Endothelial cell of umbilical vein (primary cell): ENCODE results near the gene STRN3. TPM values are rescaled to one million over a fixed set of nuclear protein-coding genes. Genes with fewer than 3 reads are reported as not detected.
"Not testable (repeated sequence)": the region's sequence is repeated elsewhere in the genome, so short reads cannot be mapped to it uniquely, and the experiment has no call there.

Experiments
- BruUV-seq: library from RNA; stranded (reverse); fragments of 400-500 nt; replicated peaks from 2 replicates; lab custom pipeline; 2021; lab: Mats Ljungman, UMichigan
- CTCF ChIA-PET: fragments of 300-600, 350-600 bp; sonication (Branson Sonifier 250); formaldehyde crosslinking; loops from one replicate; lab custom pipeline; 2021; ENCODE audit warnings: antibody characterized with exemption, inconsistent platforms; lab: Charles Lee
- POLR2A ChIA-PET: fragments of 300-600, 350-600 bp; sonication (Branson Sonifier 250); formaldehyde crosslinking; loops from one replicate; lab custom pipeline; 2021; ENCODE audit warnings: antibody characterized with exemption, inconsistent platforms; lab: Charles Lee
- DNase-seq: peaks from one replicate; pipeline ENCODE4 v3.0.0-alpha.2; 2011; ENCODE audit warnings: low read depth, low spot score
- FAIRE-seq: peaks from 2 replicates; lab custom pipeline; 2011; peaks lifted over from hg19 to GRCh38; lab: Jason Lieb, UNC
- H2AFZ ChIP-seq: 2 replicates; pipeline ENCODE4 v1.6.0; 2012; ENCODE audit warnings: low read depth, low read length, control low read depth, inconsistent platforms
- H3K27ac ChIP-seq: 2 replicates; pipeline ENCODE4 v1.5.1; 2011; ENCODE audit warnings: low read depth, mild to moderate bottlenecking, control low read depth, low read length, moderate library complexity; ENCODE audit not compliant: insufficient read depth
- H3K27me3 ChIP-seq, 2 experiments: 2 replicates each; pipeline versions ENCODE4 v1.6.0 to v1.6.1; 2011; ENCODE audit warnings: low read length in 2 of 2, mixed read lengths in 1 of 2; ENCODE audit not compliant: control insufficient read depth in 2 of 2, insufficient read depth in 2 of 2
- H3K36me3 ChIP-seq, 2 experiments: 2 replicates in 1 of 2; 3 replicates in 1 of 2; pipeline ENCODE4 v1.5.1; 2011; ENCODE audit warnings: low read length in 2 of 2, mild to moderate bottlenecking in 1 of 2, moderate library complexity in 1 of 2; ENCODE audit not compliant: control insufficient read depth in 2 of 2, insufficient read depth in 2 of 2; ENCODE audit errors: extremely low read depth in 1 of 2
- H3K4me1 ChIP-seq: 3 replicates; pipeline ENCODE4 v1.5.1; 2011; ENCODE audit warnings: mild to moderate bottlenecking, low read length; ENCODE audit not compliant: control insufficient read depth, insufficient read depth; ENCODE audit errors: extremely low read depth
- H3K4me2 ChIP-seq: 2 replicates; pipeline ENCODE4 v1.6.1; 2011; ENCODE audit warnings: low read length, control low read depth, mixed read lengths; ENCODE audit not compliant: insufficient read depth
- H3K4me3 ChIP-seq, 3 experiments: fragments of 200-600 bp in 1 of 3; sonication (generic), shearing (Covaris generic) in 1 of 3; replicated peaks in 1 of 3; 2 replicates each; pipeline ENCODE4 v1.5.1; 2011 to 2016; ENCODE audit warnings: control low read depth in 3 of 3, low read length in 3 of 3, mild to moderate bottlenecking in 2 of 3, inconsistent platforms in 1 of 3, low read depth in 1 of 3, moderate library complexity in 1 of 3; ENCODE audit not compliant: insufficient read depth in 1 of 3
- H3K79me2 ChIP-seq: 2 replicates; pipeline ENCODE4 v1.6.0; 2012; ENCODE audit warnings: low read length, inconsistent platforms; ENCODE audit not compliant: control insufficient read depth, insufficient read depth
- H3K9ac ChIP-seq: replicated peaks from 2 replicates; pipeline ENCODE3; 2011; ENCODE audit warnings: low read length, control low read depth; ENCODE audit not compliant: insufficient read depth; ENCODE audit errors: extremely low read depth
- H3K9me1 ChIP-seq: replicated peaks from 3 replicates; pipeline ENCODE4 v1.6.0; 2011; ENCODE audit warnings: mild to moderate bottlenecking, low read length; ENCODE audit not compliant: control insufficient read depth, insufficient read depth; ENCODE audit errors: extremely low read depth
- H3K9me3 ChIP-seq: replicated peaks from 2 replicates; pipeline ENCODE4 v1.5.1; 2012; ENCODE audit warnings: low read length, inconsistent platforms; ENCODE audit not compliant: control insufficient read depth, insufficient read depth
- H4K20me1 ChIP-seq: replicated peaks from 2 replicates; pipeline ENCODE3; 2011; ENCODE audit warnings: mild to moderate bottlenecking, low read length; ENCODE audit not compliant: control insufficient read depth, insufficient read depth; ENCODE audit errors: extremely low read depth
- CTCF ChIP-seq, 2 donors: IDR thresholded peaks; 1 replicate in 1 of 2; 2 replicates in 1 of 2; pipeline ENCODE4 v1.5.1; 2011; ENCODE audit warnings: low read length in 2 of 2, mild to moderate bottlenecking in 2 of 2, moderate library complexity in 2 of 2, control low read depth in 1 of 2, inconsistent platforms in 1 of 2, low read depth in 1 of 2; ENCODE audit not compliant: insufficient read depth in 1 of 2; ENCODE audit errors: extremely low read depth in 1 of 2
- EZH2 ChIP-seq: IDR thresholded peaks from 2 replicates; pipeline ENCODE4 v1.6.1; 2012; ENCODE audit warnings: borderline replicate concordance, low read depth, mild to moderate bottlenecking, moderate library complexity, low read length, inconsistent platforms; ENCODE audit not compliant: severe bottlenecking
- FOS ChIP-seq: IDR thresholded peaks from 2 replicates; pipeline ENCODE4 v1.6.1; 2011; ENCODE audit warnings: mild to moderate bottlenecking, low read length, moderate library complexity, borderline replicate concordance; ENCODE audit not compliant: insufficient read depth
- GATA2 ChIP-seq: IDR thresholded peaks from 2 replicates; pipeline ENCODE4 v1.7.0; 2011; ENCODE audit warnings: low read depth, mild to moderate bottlenecking, moderate library complexity, mixed read lengths, low read length; ENCODE audit not compliant: insufficient read length, insufficient read depth
- JUN ChIP-seq: IDR thresholded peaks from 2 replicates; pipeline ENCODE4 v1.6.1; 2011; ENCODE audit warnings: borderline replicate concordance, low read depth; ENCODE audit not compliant: insufficient read length, insufficient read depth
- MAX ChIP-seq: IDR thresholded peaks from 2 replicates; pipeline ENCODE4 v1.6.1; 2011; ENCODE audit not compliant: insufficient read depth, insufficient read length
- MYC ChIP-seq: IDR thresholded peaks from one replicate; pipeline ENCODE4 v1.6.1; 2011; ENCODE audit warnings: mild to moderate bottlenecking, low read depth, low read length
- POLR2A ChIP-seq: IDR thresholded peaks from 2 replicates; pipeline ENCODE4 v1.6.1; 2012; ENCODE audit warnings: low read depth, mild to moderate bottlenecking, control low read depth, low read length
- POLR2AphosphoS5 ChIP-seq: IDR thresholded peaks from 2 replicates; pipeline ENCODE4 v1.6.1; 2012; ENCODE audit warnings: low read depth, mild to moderate bottlenecking, control low read depth, low read length, moderate library complexity; ENCODE audit not compliant: insufficient read depth
- dilution Hi-C: fragments of 300-500 bp; cut with MboI; formaldehyde crosslinking; loops from one replicate; pipeline ENCODE4 v1.15.0; 2019; ENCODE audit warnings: low sequenced_read_pairs; ENCODE audit not compliant: extremely low pct_ligation_motif_present
- intact Hi-C: fragments of 100-400 bp; cut with micrococcal nuclease; formaldehyde crosslinking; loops from one replicate; pipeline ENCODE4 v1.10.0; 2022
- polyA plus RNA-seq, 4 experiments: library from polyadenylated mRNA; depleted of rRNA in 3 of 4; stranded (reverse) in 3 of 4; unstranded in 1 of 4; fragments of >200 nt; gene quantifications; 2 replicates each; pipeline versions ENCODE4 v1.2.1 to v1.2.3, GENCODE V29; 2011 to 2012; ENCODE audit warnings: missing spikeins in 1 of 4
- total RNA-seq: library from RNA; stranded (reverse); gene quantifications from 2 replicates; pipeline ENCODE4 v1.2.3, GENCODE V29; 2021

Gene STRN3
- total and polyA plus RNA-seq, 2 donors (not counting 3 experiments of a cell fraction or from before 2014, with no cell fraction given) = 8.4 to 35.1 TPM

DNA sequence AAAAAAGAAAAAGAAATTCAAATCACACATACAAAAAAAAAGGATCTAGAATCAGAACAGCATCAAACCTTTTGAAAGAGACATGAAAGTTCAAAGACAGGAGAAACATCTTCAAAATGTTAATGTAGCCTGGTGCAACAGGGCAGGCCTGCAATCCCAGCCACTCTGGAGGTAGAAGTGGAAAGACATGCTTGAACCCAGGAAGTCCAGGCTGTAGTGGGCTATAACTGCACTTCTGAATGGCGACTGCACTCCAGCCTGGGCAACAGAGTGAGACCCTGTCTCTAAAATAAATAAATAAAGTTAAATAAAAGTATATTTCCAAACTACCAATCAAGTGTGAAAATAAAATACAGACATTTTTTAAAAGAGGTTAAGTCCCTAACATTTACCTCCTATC lies 19.5 kb downstream of the STRN3 start:
- H3K9me1 ChIP-seq = no peaks in the 10 kb centered on the region
- POLR2A ChIA-PET = no interaction called here
- DNase-seq (no peak), FAIRE-seq (no peak)
- H3K79me2 ChIP-seq = peaks cover 65% of the 10 kb centered on the region
- H3K27me3 ChIP-seq = no peaks in the 10 kb centered on the region
- no peak overlapping the region for H2AFZ ChIP-seq
- BruUV-seq = no TSS peak
- H3K9ac ChIP-seq = no peak overlapping the region
- no peaks in the 10 kb centered on the region for H3K4me1 ChIP-seq
- dilution Hi-C loops (no loop called here), intact Hi-C loops (no loop called here)
- no peaks in the 10 kb centered on the region for H3K36me3 ChIP-seq
- no peak overlapping the region for H3K4me3 ChIP-seq
- no peaks in the 10 kb centered on the region for H3K9me3 ChIP-seq
- CTCF ChIA-PET = no interaction called here
- no peak overlapping the region for H3K4me2 ChIP-seq
- peaks cover 6% of the 10 kb centered on the region for H4K20me1 ChIP-seq
- H3K27ac ChIP-seq = no peak overlapping the region
- TF ChIP-seq CTCF (IDR thresholded peaks at IDR 0.05; ENCODE audit: extremely low read depth in 1 of 2, insufficient read depth in 1 of 2, low read depth in 1 of 2, low read length in 2 of 2) (no peak), FOS (no peak), GATA2 (no peak), EZH2 (no peak), MYC (no peak), JUN (no peak), POLR2AphosphoS5 (no peak), MAX (no peak), POLR2A (no peak)

DNA sequence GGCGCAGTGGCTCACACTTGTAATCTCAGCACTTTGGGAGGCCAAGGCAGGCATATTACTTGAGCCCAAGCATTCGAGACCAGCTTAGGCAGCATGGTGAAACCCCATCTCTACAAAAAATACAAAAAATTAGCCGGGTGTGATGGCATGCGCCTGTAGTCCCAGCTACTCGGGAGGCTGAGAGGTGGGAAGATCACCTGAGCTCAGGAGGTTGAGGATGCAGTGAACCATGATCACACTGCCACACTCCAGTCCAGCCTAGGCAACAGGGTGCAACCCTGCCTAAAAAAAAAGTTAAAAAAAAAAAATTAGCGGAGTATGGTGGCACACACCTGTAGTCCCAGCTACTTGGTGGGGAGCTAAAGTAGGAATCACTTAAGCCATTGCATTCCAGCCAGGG lies 22.2 kb downstream of the STRN3 start:
- H3K27me3 ChIP-seq, BruUV-seq, dilution Hi-C loops, DNase-seq, H2AFZ ChIP-seq, H3K9me1 ChIP-seq, H3K27ac ChIP-seq, FAIRE-seq, H4K20me1 ChIP-seq, POLR2A ChIA-PET, H3K9ac ChIP-seq, H3K36me3 ChIP-seq, intact Hi-C loops, H3K4me2 ChIP-seq, H3K4me1 ChIP-seq, H3K4me3 ChIP-seq, H3K9me3 ChIP-seq: not testable (repeated sequence)
- peaks cover 73% of the 10 kb centered on the region for H3K79me2 ChIP-seq
- CTCF ChIA-PET = interaction anchor here (1.9 kb wide), 1 partner anchor 13 kb away, joined by 4 read pairs; no protein-coding TSS in a partner anchor
